IMR-90 (cell line): Measurements from ENCODE around the gene CSK. TPM values are rescaled to one million over a fixed set of nuclear protein-coding genes. Genes with fewer than 3 reads are reported as not detected.

Source experiments
- ATAC-seq: fragments of 200-7000 bp; cut with Tn5 transposase; 2 replicates; pipeline ENCODE4 v1.9.1; 2020; ENCODE audit warnings: low read depth, mild to moderate bottlenecking, moderate library complexity
- BruUV-seq: library from RNA; stranded (reverse); fragments of 400-500 nt; replicated peaks from 2 replicates; lab custom pipeline; 2021; lab: Mats Ljungman, UMichigan
- CTCF ChIA-PET: fragments of 300-600 bp; formaldehyde crosslinking; extraction: SDS; loops from one replicate; lab custom pipeline; 2021; ENCODE audit warnings: antibody characterized with exemption; lab: Yijun Ruan, JAX
- POLR2A ChIA-PET: fragments of 300-600 bp; sonication (Branson Sonifier 250); formaldehyde crosslinking; loops from one replicate; lab custom pipeline; 2022; ENCODE audit warnings: antibody characterized with exemption; ENCODE audit not compliant: unreplicated experiment; lab: Charles Lee
- DNase-seq: peaks from one replicate; pipeline ENCODE4 v3.0.0; 2013
- H2AFZ ChIP-seq: replicated peaks from 2 replicates; pipeline ENCODE3; 2013; ENCODE audit warnings: low read length, mild to moderate bottlenecking; ENCODE audit not compliant: poor library complexity
- H2AK5ac ChIP-seq: 2 replicates; pipeline ENCODE4 v1.6.1; 2013; ENCODE audit warnings: low read depth, low read length, inconsistent platforms
- H2AK9ac ChIP-seq: replicated peaks from 2 replicates; pipeline ENCODE3; 2013; ENCODE audit warnings: mild to moderate bottlenecking, low read depth, low read length, moderate library complexity; ENCODE audit not compliant: poor library complexity
- H2BK120ac ChIP-seq: 2 replicates; pipeline ENCODE4 v1.6.1; 2013; ENCODE audit warnings: low read depth, low read length, inconsistent platforms
- H2BK15ac ChIP-seq: 3 replicates; pipeline ENCODE4 v1.6.1; 2013; ENCODE audit warnings: low read depth, low read length, inconsistent platforms
- H2BK20ac ChIP-seq: 2 replicates; pipeline ENCODE4 v1.6.1; 2013; ENCODE audit warnings: low read depth, mild to moderate bottlenecking, inconsistent platforms, low read length, moderate library complexity
- H2BK5ac ChIP-seq: 2 replicates; pipeline ENCODE4 v1.6.1; 2013; ENCODE audit warnings: mild to moderate bottlenecking, low read depth, low read length, inconsistent platforms; ENCODE audit not compliant: poor library complexity, severe bottlenecking
- H3K14ac ChIP-seq: replicated peaks from 2 replicates; pipeline ENCODE4 v1.6.1; 2013; ENCODE audit warnings: low read depth, low read length, inconsistent platforms
- H3K18ac ChIP-seq: 2 replicates; pipeline ENCODE4 v1.6.1; 2013; ENCODE audit warnings: low read depth, low read length, control low read depth
- H3K23ac ChIP-seq: 2 replicates; pipeline ENCODE4 v1.6.1; 2013; ENCODE audit warnings: low read depth, low read length, inconsistent platforms
- H3K27ac ChIP-seq: 2 replicates; pipeline ENCODE4 v1.5.1; 2013; ENCODE audit warnings: mild to moderate bottlenecking, control low read depth, low read length; ENCODE audit not compliant: insufficient read depth
- H3K27me3 ChIP-seq: 2 replicates; pipeline ENCODE4 v1.6.1; 2013; ENCODE audit warnings: low read length; ENCODE audit not compliant: control insufficient read depth, insufficient read depth
- H3K36me3 ChIP-seq: 2 replicates; pipeline ENCODE4 v1.6.1; 2013; ENCODE audit warnings: low read length, mixed read lengths; ENCODE audit not compliant: control insufficient read depth, insufficient read depth
- H3K4ac ChIP-seq: 2 replicates; pipeline ENCODE4 v1.6.1; 2013; ENCODE audit warnings: low read depth, low read length, inconsistent platforms
- H3K4me1 ChIP-seq: 2 replicates; pipeline ENCODE4 v1.6.1; 2013; ENCODE audit warnings: low read length, mixed read lengths; ENCODE audit not compliant: control insufficient read depth, insufficient read depth
- H3K4me2 ChIP-seq: 2 replicates; pipeline ENCODE4 v1.6.1; 2013; ENCODE audit warnings: low read depth, mild to moderate bottlenecking, control low read depth, low read length, moderate library complexity
- H3K4me3 ChIP-seq: 2 replicates; pipeline ENCODE4 v1.5.1; 2013; ENCODE audit warnings: low read depth, mild to moderate bottlenecking, control low read depth, low read length, moderate library complexity; ENCODE audit not compliant: insufficient read depth
- H3K56ac ChIP-seq: 2 replicates; pipeline ENCODE4 v1.6.1; 2013; ENCODE audit warnings: low read length, inconsistent platforms; ENCODE audit not compliant: insufficient read depth; ENCODE audit errors: extremely low read depth
- H3K79me1 ChIP-seq, 2 experiments: 2 replicates each; pipeline ENCODE4 v1.6.1; 2013; ENCODE audit warnings: low read length in 2 of 2, inconsistent platforms in 1 of 2, low read depth in 1 of 2
- H3K9ac ChIP-seq: 2 replicates; pipeline ENCODE4 v1.6.1; 2013; ENCODE audit warnings: low read depth, low read length, control low read depth
- H3K9me1 ChIP-seq: 2 replicates; pipeline ENCODE4 v1.6.1; 2013; ENCODE audit warnings: low read length, inconsistent platforms; ENCODE audit not compliant: insufficient read depth
- H3K9me3 ChIP-seq: 2 replicates; pipeline ENCODE4 v1.6.1; 2013; ENCODE audit warnings: low read length; ENCODE audit not compliant: control insufficient read depth, insufficient read depth
- H4K20me1 ChIP-seq: 2 replicates; pipeline ENCODE4 v1.6.1; 2013; ENCODE audit warnings: low read length, inconsistent platforms; ENCODE audit not compliant: insufficient read depth
- H4K5ac ChIP-seq: 2 replicates; pipeline ENCODE4 v1.6.1; 2013; ENCODE audit warnings: mild to moderate bottlenecking, low read depth, low read length, control low read depth
- H4K8ac ChIP-seq, 2 experiments: 2 replicates each; pipeline ENCODE4 v1.6.1; 2013; ENCODE audit warnings: low read depth in 2 of 2, low read length in 2 of 2, control low read depth in 1 of 2, inconsistent platforms in 1 of 2
- H4K91ac ChIP-seq: 2 replicates; pipeline ENCODE4 v1.6.1; 2013; ENCODE audit warnings: low read depth, low read length, inconsistent platforms; ENCODE audit not compliant: insufficient read depth
- CHD1 ChIP-seq: IDR thresholded peaks from 2 replicates; pipeline ENCODE4 v1.6.1; 2012; ENCODE audit warnings: low read depth, low read length, improper control_type of control experiment
- WGBS, 2 experiments: methylation state at CpG; one replicate each; pipeline versions ENCODE4 v1.1.5 to v1.1.7; 2013; ENCODE audit warnings: missing lambda C conversion rate in 2 of 2; ENCODE audit not compliant: insufficient read length in 1 of 2; ENCODE audit errors: extremely low coverage in 2 of 2; 5-methylcytosine and 5-hydroxymethylcytosine counted together
- dilution Hi-C: fragments of 300-500 bp; cut with HindIII; formaldehyde crosslinking; loops from one replicate; pipeline ENCODE4 v1.14.3; 2018; ENCODE audit warnings: low sequenced_read_pairs; ENCODE audit not compliant: unreplicated experiment
- in situ Hi-C: fragments of 300-500 bp; cut with MboI; formaldehyde crosslinking; loops from 3 replicates; pipeline ENCODE4 v1.14.3; 2019; ENCODE audit warnings: low sequenced_read_pairs, inconsistent platforms, mixed read lengths
- intact Hi-C: fragments of 100-400 bp; cut with micrococcal nuclease; formaldehyde crosslinking; loops from 2 replicates; pipeline ENCODE4 v1.10.0; 2022
- polyA plus RNA-seq, 3 experiments: library from polyadenylated mRNA; depleted of rRNA; stranded (reverse); fragments of >200 nt; gene quantifications; 2 replicates each; pipeline ENCODE4 v1.2.3, GENCODE V29; 2012; ENCODE audit warnings: low replicate concordance in 1 of 3
- total RNA-seq: library from RNA; depleted of rRNA; stranded (reverse); fragments of >200 nt; gene quantifications from 2 replicates; pipeline ENCODE4 v1.2.3, GENCODE V29; 2012

CSK gene
- total and polyA plus RNA-seq, 2 of the 4 experiments (the other 2 are of a cell fraction): 10.8 to 54.0 TPM

DNA sequence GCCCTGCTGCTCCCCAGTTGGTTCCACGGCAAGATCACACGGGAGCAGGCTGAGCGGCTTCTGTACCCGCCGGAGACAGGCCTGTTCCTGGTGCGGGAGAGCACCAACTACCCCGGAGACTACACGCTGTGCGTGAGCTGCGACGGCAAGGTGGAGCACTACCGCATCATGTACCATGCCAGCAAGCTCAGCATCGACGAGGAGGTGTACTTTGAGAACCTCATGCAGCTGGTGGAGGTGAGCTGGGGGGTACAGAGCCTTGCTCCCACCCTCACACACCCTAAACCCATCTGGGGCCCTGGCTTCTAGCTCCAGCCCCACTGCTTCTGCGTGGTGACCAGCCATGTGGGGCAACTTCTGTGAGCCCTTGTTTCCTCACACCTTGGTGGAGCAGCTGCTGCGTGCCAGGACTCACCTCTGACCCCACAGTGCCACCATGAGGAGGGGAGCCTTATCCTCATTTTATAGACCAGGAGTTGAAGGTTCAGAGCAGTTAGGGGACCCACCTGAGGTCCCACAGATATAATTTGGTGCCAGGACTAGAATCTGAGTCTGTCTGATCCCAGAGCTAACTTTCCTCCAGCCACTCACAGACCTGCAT is 17.5 kb downstream of the CSK start:
- dilution Hi-C loops: no loop called here
- Histone ChIP-seq H4K5ac (no peak overlapping the region), H3K9me3 (no peaks in the 10 kb centered on the region), H3K27ac (no peak overlapping the region), H2AK9ac (no peak overlapping the region), H4K8ac (no peak overlapping the region), H3K4me1 (peaks cover 2% of the 10 kb centered on the region; the same call in 1 of the 2 replicates), H2AK5ac (no peak overlapping the region), H3K9me1 (peaks cover 7% of the 10 kb centered on the region; the same call in 1 of the 2 replicates), H2BK120ac (no peak overlapping the region), H4K20me1 (peaks cover 59% of the 10 kb centered on the region), H3K36me3 (peaks cover 46% of the 10 kb centered on the region), H3K14ac (no peak overlapping the region), H3K18ac (no peak overlapping the region), H2BK15ac (no peak overlapping the region), H4K91ac (no peak overlapping the region), H3K4me3 (no peak overlapping the region), H3K4me2 (no peak overlapping the region), H3K23ac (no peak overlapping the region), H2AFZ (no peak overlapping the region), H3K56ac (no peak overlapping the region), H3K9ac (no peak overlapping the region), H3K27me3 (no peaks in the 10 kb centered on the region), H3K4ac (no peak overlapping the region), H3K79me1 (peaks cover 3 to 65% of the 10 kb centered on the region in 2 experiments), H2BK20ac (no peak overlapping the region), H2BK5ac (no peak overlapping the region)
- ATAC-seq (no peak), DNase-seq (no peak)
- BruUV-seq: no TSS peak
- POLR2A ChIA-PET: no interaction called here
- WGBS, 2 experiments: 100% methylated on average over 1 of the region's 16 CpGs; no CpG with 5 or more reads in 1 of the 2 experiments
- CTCF ChIA-PET: interaction anchor here (0.5 to 0.9 kb wide), 2 partner anchors 29 to 141 kb away, joined by 3 to 4 read pairs; no protein-coding TSS in a partner anchor
- no peak for TF ChIP-seq CHD1
- in situ Hi-C loops: no loop called here
- intact Hi-C loops: no loop called here
